NT2/D1 (cell line): ENCODE results near the gene ZNF169.

Experiments
- SUZ12 ChIP-seq: IDR thresholded peaks from 2 replicates; pipeline ENCODE4 v1.6.1; 2011; ENCODE audit not compliant: insufficient read length, insufficient read depth; ENCODE audit errors: extremely low read depth
- YY1 ChIP-seq: IDR thresholded peaks from 2 replicates; pipeline ENCODE4 v1.6.1; 2011; ENCODE audit not compliant: insufficient read length, insufficient read depth
- ZNF274 ChIP-seq: IDR thresholded peaks from 2 replicates; pipeline ENCODE4 v1.6.1; 2011; ENCODE audit warnings: mild to moderate bottlenecking, low read depth, low read length

DNA sequence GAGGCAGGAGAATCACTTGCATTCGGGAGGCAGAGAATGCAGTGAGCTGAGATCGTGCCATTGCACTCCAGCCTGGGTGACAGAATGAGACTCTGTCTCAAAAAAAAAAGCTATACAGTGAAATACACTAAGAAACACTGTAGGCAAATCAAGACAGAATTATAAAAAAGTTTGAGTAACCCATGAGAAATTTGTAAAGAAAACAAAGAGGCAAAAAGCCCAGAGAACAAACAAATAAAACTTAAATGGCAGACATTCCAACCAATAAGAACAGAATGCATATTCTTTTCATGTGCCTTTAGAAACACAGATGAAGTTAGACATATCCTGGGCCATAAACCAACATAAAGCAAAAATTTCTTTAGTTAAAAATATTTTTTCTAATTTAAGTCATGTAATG is 30.6 kb downstream of the ZNF169 start:
- TF ChIP-seq ZNF274 (no peak), YY1 (no peak), SUZ12 (no peak)
